GM21360 (cell line): Measurements from ENCODE around the gene CHPF.

Experiments
- ATAC-seq: cut with Tn5 transposase; IDR thresholded peaks from one replicate; pipeline ENCODE4 v1.9.1; 2021; ENCODE audit warnings: mild to moderate bottlenecking, moderate library complexity; ENCODE audit not compliant: unreplicated experiment

The CHPF gene

GRCh38 chr2:219533930-219534661 lies 9.5 kb downstream of the CHPF start:
- no peak for ATAC-seq

DNA sequence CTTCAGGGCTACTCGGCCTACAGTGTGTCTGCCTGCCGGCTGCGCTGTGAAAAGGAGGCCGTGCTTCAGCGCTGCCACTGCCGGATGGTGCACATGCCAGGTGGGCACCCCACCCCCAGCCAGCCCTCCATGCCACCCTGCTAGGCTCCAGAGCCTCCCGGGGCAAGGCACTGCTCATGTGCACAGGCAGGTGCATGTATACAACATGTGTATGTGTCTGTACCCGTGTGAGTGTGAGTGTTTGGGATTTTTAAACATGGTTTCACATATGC lies 11.3 kb downstream of the CHPF start:
- ATAC-seq, result no peak

DNA sequence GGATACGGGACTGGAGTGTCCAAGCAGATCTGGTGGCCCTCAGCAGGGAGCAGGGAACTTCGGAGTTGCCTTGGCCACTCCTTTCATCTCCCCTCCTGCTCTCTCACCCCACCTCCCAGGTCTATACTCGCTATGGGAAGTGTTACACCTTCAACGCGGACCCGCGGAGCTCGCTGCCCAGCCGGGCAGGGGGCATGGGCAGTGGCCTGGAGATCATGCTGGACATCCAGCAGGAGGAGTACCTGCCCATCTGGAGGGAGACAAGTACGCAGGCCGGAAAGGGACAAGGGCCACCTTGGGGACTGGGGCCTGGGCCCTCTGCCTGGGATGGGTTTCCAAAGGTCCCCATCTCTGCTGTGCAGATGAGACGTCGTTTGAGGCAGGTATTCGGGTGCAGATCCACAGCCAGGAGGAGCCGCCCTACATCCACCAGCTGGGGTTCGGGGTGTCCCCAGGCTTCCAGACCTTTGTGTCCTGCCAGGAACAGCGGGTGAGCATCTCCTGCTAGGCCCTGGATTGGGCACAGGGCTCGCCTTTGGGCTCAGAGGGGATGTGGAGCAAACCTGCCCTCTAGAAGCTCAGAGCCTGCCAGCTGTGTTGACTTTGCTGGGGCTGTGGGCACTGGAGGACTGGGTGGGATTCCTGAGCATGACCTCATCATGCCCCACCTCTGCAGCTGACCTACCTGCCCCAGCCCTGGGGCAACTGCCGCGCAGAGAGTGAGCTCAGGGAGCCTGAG lies 11.8 kb downstream of the CHPF start:
- ATAC-seq, result no peak

DNA sequence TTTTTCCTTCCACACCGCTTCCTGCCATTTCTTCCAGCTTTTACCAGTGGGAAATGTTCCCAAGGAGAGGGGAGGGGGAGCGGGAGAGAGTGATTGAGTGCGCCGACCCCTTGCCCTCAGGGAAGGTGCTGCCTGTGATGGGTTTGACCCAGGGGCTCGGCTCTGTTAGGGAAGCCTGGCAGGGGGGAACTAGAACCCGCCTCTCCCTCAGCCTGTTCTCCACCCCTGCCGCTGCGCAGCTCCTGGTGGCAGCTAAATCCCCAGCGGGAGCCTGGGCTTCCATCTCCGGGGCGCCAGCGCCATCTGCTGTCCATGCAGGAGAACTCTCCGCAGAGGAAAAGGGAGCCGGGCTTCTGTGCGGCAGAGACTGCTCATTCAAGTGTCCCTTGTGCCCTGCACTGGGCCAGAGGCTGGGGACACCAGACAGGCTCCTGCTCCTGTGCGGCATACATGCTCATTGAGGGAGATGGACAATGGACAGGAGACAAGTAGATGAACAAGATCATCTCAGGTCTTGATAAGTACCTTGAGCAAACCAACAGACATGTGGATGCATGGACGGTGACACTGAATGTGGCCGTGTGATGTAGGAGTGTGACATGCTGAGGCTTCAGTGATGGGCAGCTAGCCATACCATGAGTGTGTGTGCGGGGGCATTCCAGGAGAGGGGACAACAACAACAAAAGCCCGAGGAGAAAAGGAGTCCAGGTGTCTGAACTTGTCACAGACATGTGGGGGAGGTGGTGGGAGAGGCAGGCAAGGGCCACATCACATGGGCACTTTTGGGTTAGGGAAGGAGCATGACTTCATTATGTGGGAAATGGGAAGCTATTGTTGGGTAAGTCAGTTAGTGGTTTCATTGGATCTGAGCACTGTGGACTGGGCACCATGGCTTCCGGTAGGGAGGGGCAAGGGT lies 13.3 kb downstream of the CHPF start:
- ATAC-seq, result peak; percentile 60

DNA sequence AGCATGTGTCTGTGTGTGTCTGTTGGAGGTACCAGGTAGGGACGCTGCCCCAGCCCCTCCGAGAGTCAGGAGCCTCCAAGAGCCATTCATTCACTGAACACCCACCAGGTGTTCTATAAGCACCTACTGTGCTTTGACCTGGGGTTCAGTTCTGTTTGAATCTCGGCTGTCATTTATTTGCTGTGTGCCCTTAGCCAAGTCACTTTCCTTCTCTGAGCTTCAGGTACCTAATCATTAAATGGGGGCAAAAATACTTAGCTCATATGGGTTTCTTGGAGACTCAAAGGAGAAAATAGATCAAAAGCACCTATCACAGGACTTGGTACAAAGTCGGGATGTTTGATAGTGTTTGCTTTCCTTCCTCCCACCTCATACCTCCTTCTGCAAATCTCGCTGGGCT lies 16.1 kb downstream of the CHPF start:
- ATAC-seq, result no peak

DNA sequence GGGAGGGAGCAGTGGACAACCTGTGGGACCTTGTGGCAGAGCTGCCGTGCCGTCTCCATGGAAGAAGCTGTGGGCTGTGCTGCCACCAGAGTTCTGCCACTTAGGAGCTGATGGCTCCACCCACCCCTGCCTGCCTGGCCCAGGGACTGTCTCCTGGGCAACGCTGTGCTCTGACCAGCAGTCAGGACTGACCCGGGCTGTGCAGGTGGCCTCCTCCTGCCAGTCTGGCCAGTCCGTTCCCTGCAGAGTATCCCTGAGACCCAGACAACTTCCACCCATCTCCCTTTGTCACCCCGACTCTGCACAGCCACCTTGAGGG lies 16.6 kb downstream of the CHPF start:
- ATAC-seq, result no peak

DNA sequence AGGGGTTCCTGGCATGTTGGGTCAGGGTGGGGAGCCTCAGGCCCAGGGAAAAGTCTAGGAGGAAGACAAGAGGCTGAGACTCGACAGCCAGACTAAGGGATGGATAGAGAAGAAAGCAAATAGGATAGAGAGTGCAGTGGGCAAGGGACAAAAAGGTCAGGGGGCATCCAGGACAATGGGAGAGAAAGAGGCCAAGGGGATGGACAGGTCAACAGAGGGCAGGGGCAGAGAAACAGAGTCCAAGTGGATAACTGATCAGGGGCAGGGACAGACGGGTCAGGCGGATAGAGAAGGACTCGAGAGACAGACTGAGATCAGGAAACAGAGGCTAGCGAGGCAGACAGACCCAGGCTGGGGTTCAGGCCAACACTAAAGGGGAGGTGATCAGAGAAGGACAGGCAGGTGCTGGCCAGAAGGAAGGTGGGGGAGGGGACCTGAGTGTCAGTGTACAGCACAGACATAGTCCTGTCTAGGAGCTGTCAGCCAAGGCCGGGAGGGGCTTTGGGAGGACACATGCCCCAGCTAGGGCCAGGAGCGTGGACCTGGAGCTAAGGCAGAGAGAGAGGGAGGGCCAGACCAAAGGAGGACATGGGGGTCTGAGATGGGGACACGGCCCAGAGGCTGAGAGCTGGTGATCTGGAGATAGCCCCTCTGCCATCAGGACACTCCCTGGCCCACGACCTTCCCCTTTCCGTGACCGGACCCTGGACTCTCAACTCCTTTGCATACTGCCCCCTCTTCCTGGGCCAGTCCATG lies 17.1 kb downstream of the CHPF start:
- ATAC-seq, result no peak

GRCh38 chr2:219525533-219526232 lies 17.9 kb downstream of the CHPF start:
- no peak for ATAC-seq

DNA sequence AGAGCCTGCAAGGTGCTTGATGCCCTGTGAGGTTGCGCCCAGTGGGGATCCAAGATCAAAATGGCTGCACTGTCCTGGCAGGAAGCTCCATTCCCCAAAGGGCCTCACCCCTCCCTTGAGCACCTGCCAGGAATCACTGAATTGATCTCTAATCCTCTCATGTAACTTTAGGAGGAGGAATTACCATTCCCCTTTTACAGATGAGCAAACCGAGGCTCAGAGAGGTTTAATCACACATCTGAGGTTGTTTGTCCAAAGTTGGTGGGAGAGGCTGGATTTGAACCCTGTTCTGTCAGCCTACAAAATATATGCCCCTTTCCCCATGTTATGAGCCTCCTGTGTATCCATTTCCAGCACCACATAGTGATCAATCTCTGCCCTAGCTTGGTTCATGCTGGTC lies 18.8 kb downstream of the CHPF start:
- ATAC-seq, result no peak

DNA sequence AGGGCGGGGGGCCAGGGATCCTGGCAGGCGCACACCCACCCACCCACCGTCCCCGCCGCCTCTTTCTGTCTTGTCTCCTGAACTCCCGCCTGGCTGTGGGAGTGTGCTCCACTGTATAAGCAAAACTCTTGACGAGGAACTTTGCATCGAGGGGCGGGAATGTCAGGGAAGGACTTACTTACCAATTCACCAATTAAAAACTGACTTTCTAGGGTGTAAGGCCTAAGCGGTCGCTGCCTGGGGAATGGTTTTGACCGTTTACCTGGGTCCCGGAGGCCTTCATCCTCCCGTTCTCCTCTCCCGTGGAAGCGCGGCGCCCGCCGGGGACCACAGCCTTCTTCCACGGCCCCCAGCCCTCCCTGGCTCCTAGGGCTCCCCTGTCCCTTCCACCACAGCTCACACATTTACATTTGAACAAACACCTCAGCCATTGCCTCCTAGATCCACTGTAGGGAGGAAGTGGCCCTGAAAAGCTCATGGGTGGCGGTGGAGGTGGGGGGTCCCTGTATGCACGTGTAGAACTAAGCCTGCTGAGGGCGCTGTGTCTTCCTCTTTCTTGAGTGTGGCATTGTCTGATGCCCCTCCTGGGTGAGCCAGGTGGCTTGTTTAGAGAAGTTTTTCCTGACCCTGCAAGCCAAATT lies 20.5 kb downstream of the CHPF start:
- ATAC-seq, result no peak

DNA sequence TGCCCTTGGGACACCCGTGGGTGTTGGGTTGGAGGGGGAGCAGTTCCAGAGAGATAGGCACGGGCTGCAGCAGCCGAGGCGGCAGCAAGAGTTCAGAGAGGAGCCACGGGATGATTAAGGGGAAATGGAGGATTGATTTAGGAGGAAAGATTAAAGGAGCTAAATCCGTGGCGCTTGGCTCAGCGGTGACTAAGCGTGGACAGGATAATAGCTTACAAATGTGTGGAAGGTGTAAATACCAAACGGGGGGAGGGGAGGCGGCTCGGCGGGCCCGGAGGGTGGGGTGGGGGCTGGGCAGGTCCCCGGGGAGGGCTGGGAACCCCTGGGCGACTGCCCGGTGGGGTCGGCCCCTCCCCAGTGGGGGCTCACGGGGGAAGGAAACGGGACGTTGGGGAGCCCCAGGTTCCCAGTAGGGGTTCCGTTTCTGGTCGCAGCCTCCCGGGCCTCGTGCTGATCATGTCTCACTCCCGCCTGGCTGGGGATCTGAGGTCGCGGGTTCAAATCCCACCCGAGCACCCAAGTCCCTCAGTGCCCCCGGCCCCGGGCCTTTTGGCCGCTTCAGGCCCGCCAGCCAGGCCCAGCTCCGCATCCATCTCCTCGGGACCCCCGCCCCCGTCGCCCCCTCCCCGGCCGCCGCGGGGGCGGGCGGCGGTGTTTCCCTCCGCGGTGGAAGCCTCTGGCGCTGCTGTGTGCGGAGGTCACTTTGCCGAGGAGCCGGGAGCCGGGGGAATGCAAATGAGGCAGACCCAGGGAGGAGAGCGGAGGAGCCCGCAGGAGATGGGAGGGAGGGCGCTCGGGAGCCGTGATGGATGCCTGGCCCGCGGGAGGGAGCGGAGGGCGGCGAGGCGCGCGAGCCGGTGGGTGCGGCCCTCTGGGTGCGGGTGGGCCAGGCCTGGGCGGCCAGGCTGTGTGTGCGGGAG lies 21.2 kb downstream of the CHPF start:
- ATAC-seq, result no peak

DNA sequence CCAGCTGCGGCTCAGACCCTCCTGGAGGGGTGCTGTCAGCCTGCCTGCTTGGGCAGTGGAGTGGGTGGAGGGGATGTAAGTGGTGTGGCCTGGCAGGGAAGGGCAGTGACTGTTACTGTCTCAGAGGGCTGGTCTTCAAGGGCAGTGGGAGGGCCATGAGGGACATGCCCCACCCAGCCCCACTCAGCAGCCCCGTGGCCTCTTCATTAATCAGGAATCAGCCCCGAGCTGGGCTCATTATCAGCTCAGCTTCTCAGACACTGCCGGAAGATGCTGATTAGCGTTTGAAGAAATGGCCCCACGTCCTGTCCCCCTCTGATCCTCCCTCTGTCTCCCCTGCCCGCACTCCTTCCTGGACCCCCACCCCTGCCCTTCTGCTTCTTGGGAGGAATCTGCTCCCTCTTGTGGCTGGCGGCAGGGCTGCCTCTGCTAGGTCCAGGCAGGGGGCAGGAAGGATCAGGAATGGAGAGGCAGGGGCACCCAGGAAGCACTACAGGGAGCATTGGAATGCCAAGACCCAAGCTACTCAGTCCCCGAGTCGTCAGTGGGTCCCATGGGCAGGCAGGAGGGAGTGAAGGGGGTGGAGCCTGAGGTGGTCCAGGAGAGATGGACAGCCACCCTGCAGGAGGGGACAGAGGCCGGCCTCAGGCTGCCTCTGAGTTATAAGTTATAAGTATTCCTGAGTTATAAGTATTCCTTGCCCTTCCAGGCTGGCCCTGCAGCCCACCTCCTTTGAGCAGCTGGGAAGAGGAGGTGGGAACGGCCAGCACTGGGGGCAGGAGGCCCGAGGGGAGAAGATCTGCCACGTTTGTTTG lies 22.3 kb downstream of the CHPF start:
- no peak for ATAC-seq

GRCh38 chr2:219520079-219520478 lies 23.5 kb downstream of the CHPF start:
- ATAC-seq, result no peak

DNA sequence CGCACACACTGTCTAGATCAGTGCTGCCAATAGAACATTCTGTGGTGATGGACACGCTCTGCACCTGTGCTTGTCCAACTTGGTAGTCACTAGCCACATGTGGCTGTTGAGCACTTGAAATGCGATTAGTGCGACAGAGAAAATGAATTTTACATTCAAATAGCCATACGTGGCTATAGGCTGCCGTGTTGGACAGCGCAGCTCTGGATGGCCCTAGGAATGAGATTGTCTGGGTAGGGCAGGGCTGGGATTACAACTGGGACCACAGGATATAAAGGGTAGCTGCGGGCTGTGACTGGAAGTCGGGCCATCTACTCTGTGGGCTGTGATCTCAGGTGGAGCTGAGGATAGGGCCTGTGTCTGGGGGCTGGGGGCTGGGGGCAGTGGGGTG lies 24.1 kb downstream of the CHPF start:
- no peak for ATAC-seq

GRCh38 chr2:219517954-219518778 lies 25.4 kb downstream of the CHPF start:
- ATAC-seq, result no peak

GRCh38 chr2:219516888-219517287 lies 26.7 kb downstream of the CHPF start:
- no peak for ATAC-seq

DNA sequence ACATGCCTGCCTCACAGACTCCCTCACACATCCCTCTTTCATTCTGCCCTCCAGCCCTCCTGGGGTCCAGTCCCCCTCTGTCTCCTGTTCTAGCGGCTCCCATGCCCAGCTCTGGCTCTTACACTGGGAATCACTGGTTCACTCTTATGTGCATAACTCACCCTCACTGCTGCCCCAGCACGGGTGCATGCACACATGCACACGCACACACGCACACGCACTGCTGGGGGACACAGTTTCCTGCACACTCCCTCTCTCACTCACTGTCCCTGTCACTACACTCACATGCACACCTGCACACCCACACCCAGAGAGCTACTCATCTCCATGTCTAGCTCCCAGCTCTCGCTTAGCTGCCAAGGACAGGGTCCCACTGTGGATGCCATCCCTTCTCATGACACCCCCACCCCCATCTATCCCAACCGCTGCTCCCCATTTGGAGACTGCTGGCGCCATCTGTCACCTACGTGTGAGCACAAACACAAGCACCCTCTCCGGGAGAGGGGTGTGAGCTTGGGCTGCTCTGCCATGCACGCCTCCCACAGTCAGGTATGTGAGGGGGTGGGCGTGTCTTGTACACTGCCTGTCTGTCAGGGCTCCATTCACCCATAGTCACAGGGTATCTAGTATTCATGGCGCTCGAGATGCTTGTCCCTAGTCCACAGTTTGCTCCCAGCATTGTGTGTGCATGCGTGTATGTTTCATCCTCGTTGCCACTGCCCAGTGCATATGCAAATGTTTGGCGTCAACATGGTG lies 27.6 kb downstream of the CHPF start:
- ATAC-seq, result no peak
